IMR-90 (cell line): ENCODE results near the gene UPK3A.

Experiments used
- BHLHE40 ChIP-seq: fragments of 150-350 bp; IDR thresholded peaks from 2 replicates; pipeline ENCODE4 v1.6.1; 2016; ENCODE audit warnings: mild to moderate bottlenecking, low read depth, low read length
- CEBPB ChIP-seq: IDR thresholded peaks from 2 replicates; pipeline ENCODE4 v1.6.1; 2012; ENCODE audit warnings: low read depth, low read length, improper control_type of control experiment
- CHD1 ChIP-seq: IDR thresholded peaks from 2 replicates; pipeline ENCODE4 v1.6.1; 2012; ENCODE audit warnings: low read depth, low read length, improper control_type of control experiment
- FOS ChIP-seq: fragments of 150-350 bp; IDR thresholded peaks from 2 replicates; pipeline ENCODE4 v1.6.1; 2016; ENCODE audit warnings: low read depth, low read length
- NFE2L2 ChIP-seq: fragments of 150-350 bp; IDR thresholded peaks from 2 replicates; pipeline ENCODE4 v1.6.1; 2016; ENCODE audit warnings: low read depth, mild to moderate bottlenecking, low read length
- POLR2A ChIP-seq: IDR thresholded peaks from 2 replicates; pipeline ENCODE4 v1.6.1; 2012; ENCODE audit warnings: mild to moderate bottlenecking, low read depth, low read length
- RAD21 ChIP-seq: IDR thresholded peaks from 2 replicates; pipeline ENCODE4 v1.6.1; 2012; ENCODE audit warnings: low read length, improper control_type of control experiment
- RCOR1 ChIP-seq: IDR thresholded peaks from 2 replicates; pipeline ENCODE4 v1.6.1; 2012; ENCODE audit warnings: mild to moderate bottlenecking, low read length, improper control_type of control experiment; ENCODE audit not compliant: insufficient replicate concordance
- SMC3 ChIP-seq: fragments of 150-350 bp; IDR thresholded peaks from 2 replicates; pipeline ENCODE4 v1.6.1; 2016; ENCODE audit warnings: low read depth, mild to moderate bottlenecking, antibody characterized with exemption, low read length, moderate library complexity
- TF ChIP-seq, protein P1 (sequence below): conservative IDR thresholded peaks from 2 replicates; pipeline ENCODE4 v1.5.1; 2012; ENCODE audit warnings: mild to moderate bottlenecking, low read depth, low read length, improper control_type of control experiment
- TF ChIP-seq, protein P2 (sequence below): fragments of 150-350 bp; IDR thresholded peaks from 2 replicates; pipeline ENCODE4 v1.6.1; 2017; ENCODE audit warnings: mild to moderate bottlenecking, antibody characterized with exemption, low read length, low read depth

DNA sequence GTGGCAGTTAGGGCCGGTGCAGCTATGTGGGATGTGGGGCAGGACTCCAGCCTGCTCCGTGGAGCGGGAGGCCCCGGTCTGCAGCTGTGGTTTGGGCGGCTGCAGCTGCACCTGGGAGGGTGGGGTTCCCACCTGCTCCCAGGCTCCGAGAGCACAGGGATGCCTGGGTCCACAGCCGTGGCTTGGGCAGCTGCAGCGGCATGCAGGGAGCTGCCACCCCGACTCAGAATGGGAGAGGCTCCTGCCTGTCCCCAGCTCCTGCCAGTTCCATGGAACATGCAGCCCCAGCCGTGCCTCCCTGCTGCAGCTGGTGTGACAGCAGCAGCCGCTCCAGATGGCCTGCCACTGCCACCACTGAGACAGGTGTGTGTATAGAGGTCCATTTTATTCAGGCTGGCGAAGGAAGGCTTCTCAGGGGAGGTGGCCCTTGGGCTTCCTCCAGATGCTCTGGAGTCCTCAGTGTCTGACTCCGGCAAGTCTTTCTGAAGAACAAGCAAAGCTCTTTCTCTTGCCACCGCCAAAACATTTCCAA is 21.8 kb upstream of the UPK3A start:
- TF ChIP-seq, protein P1, sequence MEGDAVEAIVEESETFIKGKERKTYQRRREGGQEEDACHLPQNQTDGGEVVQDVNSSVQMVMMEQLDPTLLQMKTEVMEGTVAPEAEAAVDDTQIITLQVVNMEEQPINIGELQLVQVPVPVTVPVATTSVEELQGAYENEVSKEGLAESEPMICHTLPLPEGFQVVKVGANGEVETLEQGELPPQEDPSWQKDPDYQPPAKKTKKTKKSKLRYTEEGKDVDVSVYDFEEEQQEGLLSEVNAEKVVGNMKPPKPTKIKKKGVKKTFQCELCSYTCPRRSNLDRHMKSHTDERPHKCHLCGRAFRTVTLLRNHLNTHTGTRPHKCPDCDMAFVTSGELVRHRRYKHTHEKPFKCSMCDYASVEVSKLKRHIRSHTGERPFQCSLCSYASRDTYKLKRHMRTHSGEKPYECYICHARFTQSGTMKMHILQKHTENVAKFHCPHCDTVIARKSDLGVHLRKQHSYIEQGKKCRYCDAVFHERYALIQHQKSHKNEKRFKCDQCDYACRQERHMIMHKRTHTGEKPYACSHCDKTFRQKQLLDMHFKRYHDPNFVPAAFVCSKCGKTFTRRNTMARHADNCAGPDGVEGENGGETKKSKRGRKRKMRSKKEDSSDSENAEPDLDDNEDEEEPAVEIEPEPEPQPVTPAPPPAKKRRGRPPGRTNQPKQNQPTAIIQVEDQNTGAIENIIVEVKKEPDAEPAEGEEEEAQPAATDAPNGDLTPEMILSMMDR: no peak
- no peak for TF ChIP-seq FOS
- no peak for TF ChIP-seq RAD21
- TF ChIP-seq CEBPB: no peak
- TF ChIP-seq, protein P2, sequence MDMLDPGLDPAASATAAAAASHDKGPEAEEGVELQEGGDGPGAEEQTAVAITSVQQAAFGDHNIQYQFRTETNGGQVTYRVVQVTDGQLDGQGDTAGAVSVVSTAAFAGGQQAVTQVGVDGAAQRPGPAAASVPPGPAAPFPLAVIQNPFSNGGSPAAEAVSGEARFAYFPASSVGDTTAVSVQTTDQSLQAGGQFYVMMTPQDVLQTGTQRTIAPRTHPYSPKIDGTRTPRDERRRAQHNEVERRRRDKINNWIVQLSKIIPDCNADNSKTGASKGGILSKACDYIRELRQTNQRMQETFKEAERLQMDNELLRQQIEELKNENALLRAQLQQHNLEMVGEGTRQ: no peak
- no peak for TF ChIP-seq POLR2A
- TF ChIP-seq SMC3: no peak
- no peak for TF ChIP-seq BHLHE40
- no peak for TF ChIP-seq RCOR1
- TF ChIP-seq NFE2L2: no peak
- TF ChIP-seq CHD1: no peak
